ENCODE measurements around the gene XRCC5.
"Not testable (repeated sequence)": the region's sequence is repeated elsewhere in the genome, so short reads cannot be mapped to it uniquely, and the experiment has no call there.

Gene XRCC5

DNA sequence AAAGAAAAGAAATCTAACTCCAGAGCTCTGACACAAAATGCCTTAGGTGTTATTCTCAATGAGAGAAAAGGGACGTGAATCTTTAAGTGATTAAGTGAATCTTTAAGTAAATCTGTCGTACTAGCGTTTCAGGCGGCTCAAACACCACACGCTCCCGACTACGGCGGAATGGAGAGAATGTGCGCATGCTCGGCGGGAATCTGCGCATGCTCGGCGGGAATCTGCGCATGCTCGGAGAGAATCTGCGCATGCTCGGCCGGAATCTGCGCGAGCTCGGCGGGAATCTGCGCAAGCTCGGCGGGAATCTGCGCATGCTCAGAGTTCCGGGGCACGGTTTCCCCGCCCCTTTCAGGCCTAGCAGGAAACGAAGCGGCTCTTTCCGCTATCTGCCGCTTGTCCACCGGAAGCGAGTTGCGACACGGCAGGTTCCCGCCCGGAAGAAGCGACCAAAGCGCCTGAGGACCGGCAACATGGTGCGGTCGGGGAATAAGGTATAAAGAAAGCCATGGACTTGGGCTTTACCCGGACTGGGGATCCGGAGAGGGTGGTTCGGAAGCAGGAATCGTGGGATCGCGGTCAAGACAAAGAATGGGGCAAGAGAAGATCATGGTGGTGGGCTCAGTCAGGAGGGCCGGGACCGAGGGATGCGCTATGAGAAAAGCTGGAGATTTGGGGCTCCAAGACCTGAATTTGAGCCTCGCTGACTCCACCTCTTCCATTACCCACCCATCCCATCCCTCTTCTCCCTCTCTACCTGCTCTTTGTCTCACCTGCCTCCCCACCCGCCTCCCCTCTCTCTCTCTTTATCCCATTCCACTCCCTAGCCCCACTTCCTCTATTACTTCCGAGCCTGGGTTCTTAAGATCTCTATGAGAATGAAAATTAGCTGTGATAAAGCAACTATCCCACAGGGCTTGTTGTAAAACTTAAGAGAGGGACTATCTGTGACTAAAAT, at the start of gene XRCC5:
Gene XRCC5 (plus strand): TSS at position 382 of the 955 bp plus-strand sequence. CDS start 89 bp downstream, at position 471.
- DNase-seq: peak; percentile 95

DNA sequence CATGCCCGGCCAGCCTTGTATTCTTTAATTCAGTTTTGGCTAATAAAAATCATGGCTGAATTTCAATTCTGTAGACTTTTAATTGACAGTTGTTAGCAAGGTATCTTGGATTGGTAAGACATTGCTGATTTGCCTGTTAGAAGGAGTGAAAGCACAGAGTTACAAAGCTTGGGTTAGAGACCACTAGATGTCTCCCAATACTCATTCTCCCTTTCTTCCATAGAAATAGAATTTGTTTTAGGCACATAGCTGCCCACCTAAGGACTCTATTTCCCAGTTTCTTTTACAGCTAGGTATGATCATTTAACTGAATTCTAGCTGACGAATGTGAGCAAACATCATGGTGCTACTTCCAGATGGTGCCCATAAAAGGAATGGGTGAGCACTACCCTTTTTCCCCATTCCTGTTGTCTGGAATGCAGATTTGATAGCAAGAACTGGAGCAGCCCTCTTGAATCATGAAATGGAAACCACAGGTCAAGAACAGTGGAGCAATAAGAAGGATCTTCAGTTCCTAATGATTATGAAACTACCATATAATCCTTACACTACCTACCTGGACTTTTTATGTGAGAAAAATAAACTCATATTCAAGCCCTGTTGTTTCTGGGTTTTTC, 45.0 kb upstream of the XRCC5 start:
- no peak for DNase-seq

DNA sequence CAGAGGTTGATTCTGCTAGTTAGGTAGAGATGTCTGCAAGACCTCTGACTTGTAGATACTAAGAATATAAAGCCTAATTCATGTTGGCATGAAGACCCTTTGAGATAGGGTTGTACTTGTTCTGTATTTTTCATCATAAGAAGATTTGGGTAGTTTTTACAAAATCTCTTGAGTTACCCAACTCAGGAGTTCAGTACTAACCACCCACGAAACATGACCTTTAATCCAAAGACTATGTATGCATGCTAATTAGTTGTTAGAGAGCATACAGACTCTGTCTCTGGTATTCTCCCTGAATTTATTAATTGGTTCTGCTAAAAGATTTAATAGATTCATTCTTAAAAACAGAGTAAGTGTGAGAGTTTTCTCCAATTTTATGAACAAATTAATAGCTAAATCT, 44.5 kb upstream of the XRCC5 start:
- no peak for DNase-seq

DNA sequence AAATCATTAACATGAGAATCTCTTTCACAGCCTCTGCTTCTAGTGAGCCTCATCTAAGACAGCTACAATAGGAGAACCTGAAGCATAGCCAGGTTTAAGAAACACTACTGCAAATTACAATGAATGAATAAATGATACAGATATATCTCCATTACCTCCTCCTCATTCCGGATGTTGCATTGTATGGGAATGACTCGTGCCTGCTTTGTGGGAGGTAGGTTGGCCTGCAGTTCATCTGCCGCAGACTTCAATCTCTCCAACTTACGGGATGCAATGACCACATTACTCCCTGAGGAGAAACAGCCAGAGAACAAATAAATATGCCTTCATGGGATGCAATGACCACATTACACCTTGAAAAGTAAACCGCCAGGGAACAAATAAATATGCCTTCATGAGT, 42.9 kb upstream of the XRCC5 start:
- no peak for DNase-seq

DNA sequence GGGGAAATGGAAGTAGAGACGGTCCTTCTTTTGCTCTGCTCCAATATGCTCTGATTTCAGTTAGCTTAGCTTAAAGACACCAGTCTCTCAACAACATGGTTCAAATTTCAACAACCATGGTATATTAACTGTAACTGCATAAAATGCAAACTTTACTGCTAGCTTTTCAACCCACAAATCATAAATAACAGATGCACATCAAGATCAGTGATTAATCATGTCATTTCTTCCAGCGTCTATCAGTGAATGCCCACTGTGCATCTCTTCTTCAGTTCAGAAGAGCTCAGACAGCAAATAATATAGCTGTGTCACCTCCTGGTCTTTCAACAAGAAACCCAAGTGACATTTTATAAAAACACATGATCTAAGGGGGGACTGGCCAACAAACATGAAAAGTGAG, 40.1 kb upstream of the XRCC5 start:
- no peak for DNase-seq

DNA sequence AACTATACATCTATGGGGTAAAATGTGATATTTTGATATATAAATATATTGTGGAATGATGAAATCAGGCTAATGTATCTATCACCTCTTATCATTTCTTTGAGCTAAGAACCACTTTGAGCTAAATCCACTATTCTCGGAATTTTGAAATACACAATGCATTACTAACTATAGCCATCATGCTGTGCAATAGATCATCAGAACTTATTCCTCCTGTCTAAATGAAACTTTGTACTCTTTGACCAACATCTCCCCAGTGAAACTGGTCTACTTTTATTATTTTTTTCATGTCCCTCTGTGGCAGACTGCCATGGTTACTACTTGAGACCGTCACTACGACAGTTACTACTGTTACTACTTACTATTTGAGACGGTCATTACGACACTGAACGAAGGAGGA, 39.0 kb upstream of the XRCC5 start:
- no peak for DNase-seq

DNA sequence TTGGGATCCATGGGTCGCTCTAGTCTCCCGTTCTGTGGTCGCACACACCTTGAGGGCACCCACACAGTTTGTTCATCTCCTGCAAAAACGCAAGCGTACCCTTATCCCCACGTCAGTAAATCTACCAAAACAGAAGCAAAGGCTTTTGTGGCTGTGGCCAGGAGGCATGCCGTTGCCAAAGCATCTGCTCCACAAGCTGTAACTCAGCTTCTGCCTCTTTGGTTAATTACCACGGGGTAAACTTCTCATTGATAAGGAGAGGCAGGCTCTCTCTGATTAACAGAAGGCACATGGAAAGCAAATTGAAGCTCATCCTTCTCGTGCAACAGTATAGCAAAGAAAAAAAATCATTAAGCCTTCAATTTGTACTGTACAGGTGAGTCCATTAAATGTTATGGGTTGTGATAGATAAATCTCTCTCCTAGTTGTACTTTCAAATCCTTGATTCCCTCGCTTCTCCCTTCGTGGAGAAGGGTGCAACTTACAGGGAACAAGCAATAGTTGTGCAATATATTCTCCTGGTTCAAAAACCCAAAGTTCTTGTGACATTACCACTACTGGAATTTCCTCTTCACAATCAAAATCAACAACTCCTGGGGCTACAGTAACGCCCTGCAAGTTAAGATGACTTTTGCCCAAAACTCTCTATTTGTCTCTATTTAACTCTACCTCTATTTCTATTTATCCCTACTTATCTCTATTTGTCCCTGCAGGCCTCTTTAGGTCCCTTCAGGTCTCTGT, 37.9 kb upstream of the XRCC5 start:
- DNase-seq: no peak

DNA sequence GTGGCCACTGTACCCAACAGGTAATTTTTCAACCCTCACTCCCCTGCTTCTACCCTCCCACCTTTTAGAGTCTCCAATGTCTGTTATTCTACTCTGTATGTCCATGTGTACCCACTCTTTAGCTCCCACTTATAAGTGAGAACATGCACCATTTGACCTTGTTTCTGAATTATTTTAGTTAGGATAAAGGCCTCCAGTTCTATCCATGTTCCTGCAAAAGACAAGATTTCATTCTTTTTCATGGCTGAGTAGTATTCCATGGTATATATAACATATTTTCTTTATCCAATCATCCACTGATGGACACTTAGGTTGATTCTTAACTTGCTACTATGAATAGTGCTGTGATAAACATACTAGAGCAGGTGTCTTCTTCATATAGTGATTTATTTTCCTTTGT, 36.7 kb upstream of the XRCC5 start:
- no peak for DNase-seq

DNA sequence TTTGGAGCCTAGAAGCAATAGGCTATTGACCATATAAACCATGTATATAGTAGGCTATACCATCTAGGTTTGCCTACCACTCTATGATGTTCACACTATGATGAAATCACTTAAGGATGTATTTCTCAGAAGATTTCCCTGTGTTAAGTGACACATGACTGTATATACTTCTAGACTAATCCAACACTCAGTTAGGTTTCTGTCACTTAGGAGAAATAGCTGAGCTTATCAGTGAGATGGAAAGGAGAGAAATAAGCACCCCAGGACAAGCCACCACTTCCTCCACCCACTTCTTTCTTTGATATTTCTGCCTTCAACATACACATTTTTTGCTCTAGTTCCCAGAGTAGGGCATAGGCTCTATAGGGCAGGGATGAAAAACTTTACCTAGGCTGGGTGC, 35.4 kb upstream of the XRCC5 start:
- no peak for DNase-seq

DNA sequence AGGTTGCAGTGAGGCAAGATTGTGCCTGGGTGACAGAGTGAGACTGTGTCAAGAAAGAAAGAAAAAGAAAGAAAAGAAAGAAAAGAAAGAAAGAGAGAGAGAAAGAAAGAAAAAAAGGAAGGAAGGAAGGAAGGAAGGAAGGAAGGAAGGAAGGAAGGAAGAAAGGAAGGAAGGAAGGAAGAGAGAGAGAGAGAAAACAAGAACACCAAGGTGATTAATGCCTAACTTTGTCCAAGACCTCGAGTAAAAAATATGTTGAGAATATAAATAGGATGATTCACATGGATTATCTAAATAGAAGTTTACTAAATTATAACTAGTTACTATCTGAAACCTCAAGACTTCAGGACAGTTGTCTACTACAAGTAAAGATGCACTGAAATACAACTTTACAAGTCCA, 34.8 kb upstream of the XRCC5 start:
- DNase-seq: no peak

DNA sequence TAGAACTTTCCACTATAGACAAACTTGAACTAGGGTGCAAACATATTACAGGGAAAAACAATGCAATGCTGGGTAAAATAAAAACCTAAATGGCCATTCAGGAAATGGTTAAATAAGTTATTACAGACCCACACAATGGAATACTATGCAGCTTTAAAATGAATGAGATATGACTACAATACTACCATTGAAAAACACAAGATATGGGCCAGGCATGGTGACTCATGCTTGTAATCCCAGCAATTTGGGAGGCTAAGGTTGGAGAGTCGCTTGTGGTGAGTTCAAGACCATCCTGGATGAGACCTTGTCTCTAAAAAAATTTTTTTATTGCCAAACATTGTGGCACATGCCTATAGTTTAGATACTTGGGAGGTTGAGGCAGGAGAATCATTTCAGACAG, 34.4 kb upstream of the XRCC5 start:
- no peak for DNase-seq

DNA sequence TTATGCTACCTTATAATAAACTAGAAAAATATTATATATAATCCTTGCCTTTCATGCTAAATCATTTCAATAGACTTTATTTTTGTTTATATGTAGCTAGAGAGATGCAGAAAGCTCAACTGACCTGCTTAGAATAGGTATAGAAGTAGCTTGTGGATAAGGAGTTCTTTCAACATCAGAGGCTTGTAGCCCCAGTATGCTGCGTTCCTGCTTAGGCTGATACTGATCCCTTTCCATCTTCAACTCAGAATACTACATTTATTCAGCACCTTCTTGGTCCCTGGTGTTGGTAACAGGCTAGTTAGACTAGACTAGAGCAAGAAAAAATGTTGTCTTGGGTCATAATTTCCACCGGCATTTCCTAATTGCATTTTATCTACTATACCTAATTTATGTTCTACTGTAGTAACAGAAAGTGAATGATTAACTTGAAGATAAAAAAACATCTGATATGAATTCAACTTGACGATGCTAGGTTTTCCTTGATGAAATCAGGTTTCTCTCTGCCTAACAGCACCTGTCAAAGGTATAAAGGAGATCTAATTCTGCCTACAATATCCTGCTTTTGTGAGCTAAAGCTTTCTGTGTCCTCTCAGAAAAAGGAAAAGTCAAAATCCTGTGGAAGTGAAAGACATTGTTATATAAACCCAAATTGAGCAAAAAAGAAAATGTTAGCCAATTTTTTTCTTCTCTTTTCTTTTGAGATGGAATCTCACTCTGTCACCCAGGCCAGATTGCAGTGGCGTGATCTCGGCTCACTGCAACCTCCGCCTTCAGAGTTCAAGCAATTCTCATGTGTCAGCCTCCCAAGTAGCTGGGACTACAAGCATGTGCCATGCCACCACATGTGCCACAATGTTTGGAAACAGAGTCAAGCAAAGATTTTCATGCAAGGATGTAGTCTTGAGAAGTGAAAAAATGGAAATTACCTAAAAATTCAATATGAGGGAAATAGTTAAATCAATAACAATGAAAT, 33.4 kb upstream of the XRCC5 start:
- DNase-seq: no peak

DNA sequence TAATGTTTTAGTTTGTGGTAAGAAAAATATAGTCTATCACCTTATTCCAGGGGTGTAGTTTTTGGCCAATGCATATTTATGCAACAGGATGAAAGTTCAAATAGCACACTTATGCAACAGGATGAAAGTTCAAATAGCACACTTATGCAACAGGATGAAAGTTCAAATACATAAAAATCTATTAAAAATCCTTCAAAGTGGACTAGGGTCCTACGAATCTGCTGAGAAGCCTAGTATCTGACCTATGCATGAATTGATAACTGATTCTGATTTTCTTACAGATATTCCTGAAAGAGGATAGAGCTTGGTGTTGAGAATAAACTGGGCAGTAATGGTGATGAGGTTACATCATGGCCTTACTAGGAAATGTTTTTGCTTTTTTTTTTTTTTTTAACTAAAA, 30.4 kb upstream of the XRCC5 start:
- DNase-seq: no peak

DNA sequence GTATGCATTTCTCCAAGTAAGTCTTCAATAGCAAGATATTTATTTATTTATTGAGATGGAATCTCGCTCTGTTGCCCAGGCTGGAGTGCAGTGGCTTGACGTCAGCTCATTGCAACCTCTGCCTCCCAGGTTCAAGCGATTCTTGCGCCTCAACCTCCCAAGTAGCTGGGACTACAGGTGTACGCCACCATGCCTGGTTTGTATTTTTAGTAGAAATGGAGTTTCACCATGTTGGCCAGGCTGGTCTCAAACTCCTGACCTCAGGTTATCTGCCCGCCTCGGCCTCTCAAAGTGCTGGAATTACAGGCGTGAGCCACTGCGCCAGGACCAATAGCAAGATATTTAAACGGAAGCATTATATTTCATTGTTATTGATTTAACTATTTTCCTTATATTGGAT, 29.1 kb upstream of the XRCC5 start:
- not testable (repeated sequence) for DNase-seq

DNA sequence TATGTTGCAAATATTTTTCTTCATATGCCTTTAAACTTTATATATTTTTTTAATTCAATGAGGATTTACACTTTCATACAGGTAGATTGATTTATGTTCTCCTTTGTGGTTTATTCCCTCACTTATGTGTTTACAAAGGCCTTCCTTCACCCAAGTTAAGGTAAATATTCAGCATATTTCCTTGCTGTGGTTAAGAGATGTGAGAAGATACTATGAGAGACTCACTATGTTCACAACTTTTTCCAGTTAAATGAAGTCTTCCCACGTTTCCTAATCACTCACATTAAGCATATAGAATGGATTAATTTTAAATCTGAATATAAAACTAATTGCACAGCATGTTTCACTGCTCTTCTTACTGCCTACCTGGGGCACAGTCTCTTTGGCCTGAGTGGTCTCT, 28.1 kb upstream of the XRCC5 start:
- DNase-seq: no peak

DNA sequence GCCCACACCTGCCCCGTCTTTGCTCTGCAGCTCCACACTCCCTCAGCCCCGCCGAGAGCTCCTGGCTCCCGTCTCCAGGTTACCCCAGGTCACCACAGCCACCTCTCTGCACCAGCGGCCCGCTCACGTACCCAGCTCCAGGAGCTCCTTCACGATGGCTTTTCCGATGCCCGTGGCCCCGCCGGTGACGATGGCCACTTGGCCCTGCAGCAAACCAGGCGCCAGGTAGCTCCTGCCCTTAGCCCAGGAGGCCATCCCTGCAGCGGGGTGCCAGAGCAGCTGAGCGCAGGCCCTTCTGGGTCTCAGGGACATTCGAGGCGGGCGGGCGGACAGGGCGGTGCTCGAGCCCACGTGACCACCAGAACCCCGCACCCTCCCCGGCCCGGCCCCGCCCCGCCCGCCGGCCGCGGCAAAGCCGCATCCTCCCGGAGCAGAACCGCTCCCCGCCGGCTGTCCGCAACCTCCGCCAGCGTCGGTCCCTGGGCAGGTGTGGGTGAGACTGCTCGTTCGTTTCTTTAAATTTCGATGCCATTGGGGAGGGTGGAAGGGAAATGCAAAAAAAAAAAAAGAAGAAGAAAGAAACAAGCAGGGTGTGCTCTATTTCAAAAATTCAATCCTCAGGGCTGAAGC, 27.5 kb upstream of the XRCC5 start, which contains the start of the genes PECR and TMEM169:
Gene PECR (minus strand): TSS at position 323 of the 630 bp plus-strand sequence. CDS start 68 bp downstream, at position 255.
Gene TMEM169 (plus strand): TSS at position 433 of the 630 bp plus-strand sequence. CDS start 14,045 bp downstream, outside the sequence.
- DNase-seq: peak; percentile 81

DNA sequence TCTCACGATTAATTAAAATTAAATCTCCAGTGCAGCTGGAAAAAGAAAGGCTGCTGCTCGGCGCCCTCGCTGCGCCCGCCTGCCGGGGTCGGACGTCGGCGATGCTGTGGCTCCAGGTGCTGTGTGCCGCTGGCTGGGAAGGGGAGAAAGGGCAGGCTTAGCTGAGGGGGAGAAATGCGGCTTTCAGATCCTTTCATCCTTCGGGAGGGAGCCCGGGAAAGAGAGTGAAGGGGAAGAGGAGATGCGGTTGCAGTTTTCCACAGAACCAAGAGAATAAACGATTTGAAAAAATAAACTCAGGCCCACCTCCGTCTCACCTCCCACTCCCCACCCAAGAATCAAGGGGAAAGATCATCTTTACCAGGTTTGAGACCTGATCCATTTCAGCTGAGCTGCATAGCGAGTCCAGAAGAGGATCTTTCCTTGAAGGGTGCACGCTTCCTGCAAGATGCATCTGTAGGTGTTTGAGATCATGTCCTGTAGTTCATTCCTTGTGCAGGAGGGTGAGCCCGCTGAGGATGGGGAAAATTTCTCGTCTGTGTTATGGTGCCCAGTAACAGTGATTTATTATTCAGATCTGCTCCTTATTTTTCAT, 26.9 kb upstream of the XRCC5 start:
- DNase-seq: peak; percentile 25

DNA sequence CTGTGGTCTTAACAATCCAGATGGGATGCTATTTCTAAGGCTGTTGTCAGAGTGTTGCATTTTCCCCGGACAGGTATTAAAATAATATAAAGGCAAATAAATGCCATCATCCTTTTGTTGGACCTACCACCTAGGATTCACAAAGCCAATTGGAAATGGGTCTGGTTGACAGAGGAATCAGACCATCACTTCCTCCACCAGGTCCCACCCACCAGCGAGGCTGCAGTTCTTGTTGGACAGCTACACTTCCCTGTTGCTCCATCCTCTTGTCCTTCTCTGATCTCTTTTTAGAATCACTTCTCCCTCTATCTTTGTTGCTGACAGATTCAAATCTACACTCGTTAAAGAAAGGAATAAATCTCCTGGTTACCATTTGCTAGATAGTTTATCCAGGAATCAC, 26.3 kb upstream of the XRCC5 start:
- no peak for DNase-seq

DNA sequence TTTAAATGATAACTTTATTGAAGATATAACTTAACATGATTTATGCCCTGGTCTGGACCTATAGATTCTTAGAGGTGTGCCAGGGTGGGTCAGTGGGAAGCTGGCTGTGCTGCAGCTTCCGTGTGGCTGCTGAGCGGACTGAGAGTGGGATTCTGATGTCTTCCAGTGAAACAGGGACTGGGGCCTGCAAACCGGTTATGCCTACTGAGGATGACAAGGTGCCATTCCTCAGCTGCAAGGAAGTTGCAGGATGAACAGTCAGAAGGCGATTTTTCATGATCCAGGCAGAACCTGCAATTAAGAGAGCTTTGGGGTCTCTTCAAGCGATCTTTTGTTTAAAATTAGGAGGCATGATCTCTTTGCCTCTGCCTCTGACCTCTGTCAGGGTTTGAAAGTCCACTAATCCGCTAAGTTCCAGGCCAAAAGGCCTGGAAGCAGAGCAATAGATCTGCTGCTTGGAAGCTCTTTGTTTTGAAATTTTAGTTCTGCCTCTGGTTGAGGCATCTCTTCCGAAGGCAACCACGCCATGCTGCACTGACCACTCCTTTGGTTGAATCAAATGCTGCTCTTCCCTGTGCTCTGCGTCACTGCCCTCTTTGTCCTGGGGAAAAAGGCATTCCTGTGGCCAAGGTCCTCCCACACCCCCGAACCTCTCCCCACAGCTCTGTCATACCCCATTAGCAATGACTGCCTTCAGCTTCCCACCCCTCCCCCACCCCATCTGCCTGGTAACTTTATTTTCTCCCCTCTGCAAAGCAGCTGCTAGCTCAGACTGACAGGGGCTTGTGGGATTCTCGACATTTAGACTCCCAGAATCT, 25.5 kb upstream of the XRCC5 start:
- no peak for DNase-seq

DNA sequence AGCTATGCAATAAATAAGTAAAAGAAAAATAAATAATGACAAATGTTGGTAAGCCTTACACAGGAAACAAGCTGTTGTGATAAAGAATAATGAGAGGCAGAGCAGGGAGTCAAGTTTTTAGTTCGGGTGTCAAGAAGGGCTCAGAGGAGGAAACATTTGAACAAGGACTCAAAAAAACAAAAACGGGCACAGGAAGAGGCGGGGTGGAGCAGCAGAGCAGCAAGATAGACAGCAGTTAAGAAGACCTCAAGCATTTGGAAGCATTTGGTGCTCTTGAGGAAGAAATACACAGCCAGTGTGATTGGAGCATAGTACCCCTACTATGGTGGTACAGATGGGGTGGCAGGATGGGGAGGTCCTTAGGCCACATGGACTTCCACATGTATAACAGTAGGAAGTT, 24.6 kb upstream of the XRCC5 start:
- DNase-seq: no peak

Data from NCI-H1105 (cell line).